Measurements from ENCODE around the gene NACC2. TPM values are rescaled to one million over a fixed set of nuclear protein-coding genes. Genes with fewer than 3 reads are reported as not detected.

The NACC2 gene
- total and polyA plus RNA-seq, 2 donors (not counting 3 experiments of a cell fraction or from before 2014, with no cell fraction given) = 15.8 to 27.1 TPM

GRCh38 chr9:136092741-136093140, 2.3 kb downstream of the NACC2 start:
- H3K9ac ChIP-seq (replicated peaks; ENCODE audit: extremely low read depth, insufficient read depth, low read length) = no peak overlapping the region
- dilution Hi-C loops (cut with MboI; ENCODE audit: extremely low pct_ligation_motif_present, low sequenced_read_pairs) (no loop called here), intact Hi-C loops (cut with micrococcal nuclease) (loop anchor here (5.0 kb wide), 1 partner anchor 1650 kb away; no protein-coding TSS in a partner anchor)
- H2AFZ ChIP-seq (ENCODE audit: low read depth, low read length) = no peak overlapping the region
- ChIA-PET POLR2A (no interaction called here), CTCF (interaction anchor here (2.1 to 3.6 kb wide), 4 partner anchors 26 to 125 kb away, joined by 7 to 44 read pairs (median 14); partner anchors contain the start of gene TMEM250)
- no peak overlapping the region for H3K27ac ChIP-seq (ENCODE audit: insufficient read depth, low read depth, low read length)
- FAIRE-seq (no peak), DNase-seq (ENCODE audit: low read depth, low spot score) (no peak)
- no peaks in the 10 kb centered on the region for H3K36me3 ChIP-seq (ENCODE audit: control insufficient read depth in 2 of 2, extremely low read depth in 1 of 2, insufficient read depth in 2 of 2, low read length in 2 of 2)
- H3K27me3 ChIP-seq (ENCODE audit: control insufficient read depth in 2 of 2, insufficient read depth in 2 of 2, low read length in 2 of 2) = no peaks in the 10 kb centered on the region
- no TSS peak for BruUV-seq (replicated peaks)
- peaks cover 19% of the 10 kb centered on the region for H3K4me1 ChIP-seq (ENCODE audit: control insufficient read depth, extremely low read depth, insufficient read depth, low read length)
- H3K4me2 ChIP-seq (ENCODE audit: insufficient read depth, low read length) = peak overlapping the region; percentile 86
- H3K9me3 ChIP-seq (replicated peaks; ENCODE audit: control insufficient read depth, insufficient read depth, low read length) = no peaks in the 10 kb centered on the region
- TF ChIP-seq GATA2 (IDR thresholded peaks at IDR 0.05; ENCODE audit: insufficient read depth, insufficient read length, low read depth, low read length) (no peak), MAX (IDR thresholded peaks at IDR 0.05; ENCODE audit: insufficient read depth, insufficient read length) (no peak), CTCF (IDR thresholded peaks at IDR 0.05; ENCODE audit: extremely low read depth in 1 of 2, insufficient read depth in 1 of 2, low read depth in 1 of 2, low read length in 2 of 2) (no peak), POLR2A (IDR thresholded peaks at IDR 0.05; ENCODE audit: low read depth, low read length) (no peak), MYC (IDR thresholded peaks at IDR 0.05; ENCODE audit: low read depth, low read length) (no peak), POLR2AphosphoS5 (IDR thresholded peaks at IDR 0.05; ENCODE audit: insufficient read depth, low read depth, low read length) (no peak), FOS (IDR thresholded peaks at IDR 0.05; ENCODE audit: borderline replicate concordance, insufficient read depth, low read length) (no peak), JUN (IDR thresholded peaks at IDR 0.05; ENCODE audit: borderline replicate concordance, insufficient read depth, insufficient read length, low read depth) (no peak), EZH2 (IDR thresholded peaks at IDR 0.05; ENCODE audit: borderline replicate concordance, low read depth, low read length, severe bottlenecking) (no peak)
- no peaks in the 10 kb centered on the region for H3K9me1 ChIP-seq (replicated peaks; ENCODE audit: control insufficient read depth, extremely low read depth, insufficient read depth, low read length)
- peaks cover 68% of the 10 kb centered on the region for H3K79me2 ChIP-seq (ENCODE audit: control insufficient read depth, insufficient read depth, low read length)
- no peak overlapping the region for H3K4me3 ChIP-seq (replicated peaks in 1 of 3; ENCODE audit: insufficient read depth in 1 of 3, low read depth in 1 of 3, low read length in 3 of 3)
- no peaks in the 10 kb centered on the region for H4K20me1 ChIP-seq (replicated peaks; ENCODE audit: control insufficient read depth, extremely low read depth, insufficient read depth, low read length)
